Kidney (tissue), 14 donors: ENCODE results near the gene LCAT. TPM values are rescaled to one million over a fixed set of nuclear protein-coding genes. Genes with fewer than 3 reads are reported as not detected.

Experiments
- DNase-seq, 5 donors: peaks; one replicate each; pipeline ENCODE4 v3.0.0-alpha.2; 2013 to 2020
- FAIRE-seq: peaks from 2 replicates; lab custom pipeline; 2012; peaks lifted over from hg19 to GRCh38; lab: Jason Lieb, UNC
- H3K27ac ChIP-seq, 2 donors: one replicate each; pipeline ENCODE4 v1.7.0; 2013; ENCODE audit warnings: low read depth in 2 of 2, low read length in 2 of 2, inconsistent platforms in 1 of 2
- H3K27me3 ChIP-seq: one replicate; pipeline ENCODE4 v1.7.1; 2013; ENCODE audit warnings: low read length, inconsistent platforms; ENCODE audit not compliant: control insufficient read depth, insufficient read depth
- H3K36me3 ChIP-seq, 3 donors: one replicate each; pipeline versions ENCODE4 v1.7.0 to v1.7.1; 2013; ENCODE audit warnings: low read length in 3 of 3, control low read depth in 1 of 3, inconsistent platforms in 1 of 3; ENCODE audit not compliant: insufficient read depth in 3 of 3, control insufficient read depth in 2 of 3
- H3K4me1 ChIP-seq, 3 donors: one replicate each; pipeline versions ENCODE4 v1.7.0 to v1.7.1; 2013; ENCODE audit warnings: low read length in 3 of 3, inconsistent platforms in 1 of 3, low read depth in 1 of 3; ENCODE audit not compliant: control insufficient read depth in 2 of 3, insufficient read depth in 2 of 3
- H3K4me3 ChIP-seq, 3 donors: one replicate each; pipeline versions ENCODE4 v1.7.0 to v1.8.1; 2013; ENCODE audit warnings: low read length in 3 of 3, control low read depth in 1 of 3, inconsistent platforms in 1 of 3
- H3K9ac ChIP-seq, 3 donors: one replicate each; pipeline versions ENCODE4 v1.7.0 to v1.7.1; 2013; ENCODE audit warnings: low read length in 3 of 3, control low read depth in 1 of 3, inconsistent platforms in 1 of 3
- H3K9me3 ChIP-seq, 3 donors: one replicate each; pipeline versions ENCODE4 v1.7.0 to v1.7.1; 2013; ENCODE audit warnings: low read length in 3 of 3, control low read depth in 1 of 3, inconsistent platforms in 1 of 3; ENCODE audit not compliant: control insufficient read depth in 2 of 3, insufficient read depth in 1 of 3
- CTCF ChIP-seq: IDR thresholded peaks from 3 replicates; pipeline ENCODE4 v1.5.1; 2012; ENCODE audit warnings: mild to moderate bottlenecking, moderate library complexity, borderline replicate concordance; ENCODE audit not compliant: insufficient read depth; ENCODE audit errors: extremely low read depth
- intact Hi-C: fragments of 100-400 bp; cut with DNase I; formaldehyde crosslinking; loops from one replicate; pipeline ENCODE4 v1.11.1; 2022
- polyA plus RNA-seq: library from polyadenylated mRNA; stranded (reverse); fragments of 350-450 nt; fragmentation: Illumina TruSeq; extraction: RNeasy Lipid Tissue Mini Kit (QIAGEN cat#74804); gene quantifications from one replicate; pipeline ENCODE4 v1.2.3, GENCODE V29; 2014; ENCODE audit warnings: low read depth, low replicate concordance; ENCODE audit not compliant: insufficient read depth
- total RNA-seq: library from RNA; stranded (reverse); fragmentation: NEBNext Ultra II Directional; extraction: Animal tissue kit (Norgen Biotek cat#: 25700); gene quantifications from one replicate; pipeline ENCODE4 v1.2.1, GENCODE V29; 2021
- donor health status: control.
- donor health status: control.
- donor health status: control.
- donor health status: control.
- donor health status: control.
- donor health status: DM: yes; HTN: yes; CAD: no.
- donor health status: Normal renal cell carcinoma (clear cell type).

Gene LCAT
- total and polyA plus RNA-seq, 2 donors from 2014 or later: 10.2 to 27.4 TPM

GRCh38 chr16:67982011-67982696, 38.2 kb upstream of the LCAT start:
- no peak for FAIRE-seq
- intact Hi-C loops: no loop called here
- Histone ChIP-seq H3K36me3 (no peaks in the 10 kb centered on the region), H3K9me3 (no peaks in the 10 kb centered on the region), H3K27ac (no peak overlapping the region), H3K4me1 (no peaks in the 10 kb centered on the region), H3K9ac (no peak overlapping the region), H3K27me3 (no peaks in the 10 kb centered on the region), H3K4me3 (no peak overlapping the region)
- DNase-seq: no peak
- no peak for TF ChIP-seq CTCF

- Histone ChIP-seq H3K27ac (no peak within 1 kb of the TSS), H3K4me3 (no peak within 1 kb of the TSS), H3K4me1 (no peaks in the 10 kb centered on the region), H3K9ac (no peak within 1 kb of the TSS), H3K9me3 (no peaks in the 10 kb centered on the region), H3K27me3 (no peaks in the 10 kb centered on the region), H3K36me3 (no peaks in the 10 kb centered on the region)
- DNase-seq: no peak
- intact Hi-C loops: no loop called here
- FAIRE-seq: no peak
- TF ChIP-seq CTCF: no peak
Observed at GRCh38 chr16:67979955-67980678, 36.2 kb upstream of the LCAT start, which contains the start of gene DPEP3. DPEP3 (minus strand) TSS chr16:67980499; CDS start chr16:67980380, 119 bp downstream.

GRCh38 chr16:67977469-67978227, 33.7 kb upstream of the LCAT start:
- no peaks in the 10 kb centered on the region for H3K4me1 ChIP-seq
- no peak overlapping the region for H3K27ac ChIP-seq
- no peak for FAIRE-seq
- H3K36me3 ChIP-seq: no peaks in the 10 kb centered on the region
- no peak for DNase-seq
- intact Hi-C loops: no loop called here
- H3K4me3 ChIP-seq: no peak overlapping the region
- no peaks in the 10 kb centered on the region for H3K27me3 ChIP-seq
- TF ChIP-seq CTCF: no peak
- H3K9me3 ChIP-seq: no peaks in the 10 kb centered on the region
- no peak overlapping the region for H3K9ac ChIP-seq
